Trophoblast cell (in vitro differentiated cells and primary cell): Measurements from ENCODE around the gene CTIF.
A peak's percentile ranks its signal among the peaks of the same experiment; 100 is the strongest.

Experiments
- DNase-seq, 2 donors: peaks; one replicate each; pipeline ENCODE4 v3.0.0-alpha.2; 2016
- H2AFZ ChIP-seq: 2 replicates; pipeline ENCODE4 v1.6.1; 2013; ENCODE audit warnings: low read length, moderate library complexity, mild to moderate bottlenecking; ENCODE audit not compliant: insufficient read depth, poor library complexity
- H2AK5ac ChIP-seq: 2 replicates; pipeline ENCODE4 v1.6.1; 2013; ENCODE audit warnings: mild to moderate bottlenecking, low read length
- H2BK120ac ChIP-seq: 2 replicates; pipeline ENCODE4 v1.6.1; 2013; ENCODE audit warnings: low read length, mild to moderate bottlenecking, moderate library complexity; ENCODE audit not compliant: insufficient read depth, poor library complexity
- H2BK12ac ChIP-seq: 2 replicates; pipeline ENCODE4 v1.6.1; 2013; ENCODE audit warnings: mild to moderate bottlenecking, low read length, moderate library complexity
- H2BK5ac ChIP-seq: 2 replicates; pipeline ENCODE4 v1.6.1; 2013; ENCODE audit warnings: low read length, low read depth, moderate library complexity, mild to moderate bottlenecking; ENCODE audit not compliant: poor library complexity
- H3K14ac ChIP-seq: 2 replicates; pipeline ENCODE4 v1.6.1; 2013; ENCODE audit warnings: mild to moderate bottlenecking, low read length
- H3K18ac ChIP-seq: 2 replicates; pipeline ENCODE4 v1.6.1; 2013; ENCODE audit warnings: mild to moderate bottlenecking, low read length
- H3K23ac ChIP-seq: 2 replicates; pipeline ENCODE4 v1.6.1; 2013; ENCODE audit warnings: low read length
- H3K27ac ChIP-seq: 2 replicates; pipeline ENCODE4 v1.5.1; 2013; ENCODE audit warnings: low read depth, mild to moderate bottlenecking, inconsistent platforms, low read length, moderate library complexity
- H3K27me3 ChIP-seq: 2 replicates; pipeline ENCODE4 v1.6.1; 2013; ENCODE audit warnings: inconsistent platforms, mild to moderate bottlenecking, low read length, moderate library complexity; ENCODE audit not compliant: insufficient read depth
- H3K36me3 ChIP-seq, 2 experiments: 1 replicate in 1 of 2; 2 replicates in 1 of 2; pipeline ENCODE4 v1.6.1; 2013; ENCODE audit warnings: low read length in 2 of 2, mild to moderate bottlenecking in 2 of 2, moderate library complexity in 1 of 2; ENCODE audit not compliant: insufficient read depth in 2 of 2, control insufficient read depth in 1 of 2
- H3K4ac ChIP-seq: 2 replicates; pipeline ENCODE4 v1.6.1; 2013; ENCODE audit warnings: low read depth, mild to moderate bottlenecking, low read length, moderate library complexity
- H3K4me1 ChIP-seq, 2 experiments: 1 replicate in 1 of 2; 2 replicates in 1 of 2; pipeline ENCODE4 v1.6.1; 2013; ENCODE audit warnings: low read length in 2 of 2, mild to moderate bottlenecking in 2 of 2, moderate library complexity in 1 of 2; ENCODE audit not compliant: insufficient read depth in 2 of 2, control insufficient read depth in 1 of 2
- H3K4me2 ChIP-seq: 2 replicates; pipeline ENCODE4 v1.6.1; 2013; ENCODE audit warnings: inconsistent platforms, mild to moderate bottlenecking, low read length, moderate library complexity
- H3K4me3 ChIP-seq: 2 replicates; pipeline ENCODE4 v1.5.1; 2013; ENCODE audit warnings: mild to moderate bottlenecking, low read depth, low read length, inconsistent platforms
- H3K79me1 ChIP-seq: one replicate; pipeline ENCODE4 v1.6.1; 2013; ENCODE audit warnings: low read length
- H3K79me2 ChIP-seq: 2 replicates; pipeline ENCODE4 v1.6.1; 2013; ENCODE audit warnings: low read length, mild to moderate bottlenecking; ENCODE audit not compliant: control insufficient read depth, insufficient read depth, poor library complexity
- H3K9ac ChIP-seq: 2 replicates; pipeline ENCODE4 v1.6.1; 2013; ENCODE audit warnings: mild to moderate bottlenecking, low read length
- H3K9me3 ChIP-seq: 2 replicates; pipeline ENCODE4 v1.6.1; 2013; ENCODE audit warnings: low read depth, mild to moderate bottlenecking, control low read depth, inconsistent platforms, low read length; ENCODE audit not compliant: insufficient read depth
- H4K12ac ChIP-seq: 2 replicates; pipeline ENCODE4 v1.6.1; 2013; ENCODE audit warnings: low read depth, mild to moderate bottlenecking, low read length, moderate library complexity
- H4K8ac ChIP-seq: 2 replicates; pipeline ENCODE4 v1.6.1; 2013; ENCODE audit warnings: low read depth, mild to moderate bottlenecking, low read length, moderate library complexity
- H4K91ac ChIP-seq: one replicate; pipeline ENCODE4 v1.6.1; 2013; ENCODE audit warnings: low read depth, mild to moderate bottlenecking, low read length, moderate library complexity
- WGBS: extraction: QIAGEN DNeasy Blood & Tissue Kit; methylation state at CpG from one replicate; pipeline ENCODE4 v1.1.7; 2013; ENCODE audit warnings: missing lambda C conversion rate; ENCODE audit not compliant: insufficient read length, insufficient coverage; ENCODE audit errors: extremely low coverage; 5-methylcytosine and 5-hydroxymethylcytosine counted together

The CTIF gene

DNA sequence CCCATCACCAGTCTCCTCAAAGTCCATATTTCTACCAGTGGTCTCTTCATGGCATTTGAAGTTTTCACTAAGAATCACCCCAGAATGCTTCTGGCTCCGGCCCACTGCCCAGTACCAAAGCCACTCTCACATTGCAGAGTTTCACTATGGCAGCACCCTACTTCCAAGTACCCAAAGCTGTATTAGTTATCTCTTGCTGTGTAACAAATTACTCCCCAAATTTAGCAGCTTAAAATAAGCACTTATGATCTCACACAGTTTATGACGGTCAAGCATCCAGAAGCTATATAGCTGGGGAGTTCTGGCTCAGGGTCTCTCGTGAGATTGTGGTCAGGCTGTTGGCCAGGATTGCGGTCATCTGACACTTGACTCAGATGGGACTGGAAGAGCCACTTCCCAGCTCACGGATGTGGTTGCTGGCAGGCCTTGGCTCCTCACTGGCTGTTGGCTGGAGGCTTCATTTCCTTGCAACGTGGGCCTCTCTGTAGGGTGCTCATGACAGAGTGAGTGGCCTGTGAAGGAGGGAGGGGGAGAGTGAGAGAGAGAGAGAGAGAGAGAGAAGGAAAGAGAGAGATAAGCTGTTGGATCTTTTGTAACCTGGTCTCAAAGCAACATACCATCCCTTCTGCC is 189.5 kb downstream of the CTIF start:
- peak overlapping the region; percentile 84 for H4K91ac ChIP-seq
- H3K79me1 ChIP-seq: peaks cover 20% of the 10 kb centered on the region

DNA sequence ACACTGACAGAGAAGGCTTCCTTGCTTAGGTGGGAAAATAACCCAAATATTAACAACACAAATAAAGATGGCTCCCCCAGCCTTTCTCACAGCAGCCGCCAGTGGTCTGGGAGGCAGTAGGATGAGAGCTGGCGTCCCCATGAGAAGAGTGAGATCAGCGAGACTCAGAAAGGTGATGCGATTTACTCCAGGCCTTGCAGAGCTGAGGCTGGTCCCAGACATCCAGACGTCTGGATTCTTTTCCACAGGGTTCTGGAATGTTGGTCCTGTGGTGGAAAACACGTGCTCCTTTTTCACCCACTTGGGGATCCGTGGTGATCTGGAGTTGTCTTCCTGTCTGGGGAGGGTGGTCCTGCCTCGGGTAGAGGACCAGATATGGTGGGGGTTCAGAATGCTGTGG is 190.6 kb downstream of the CTIF start:
- no CpG with 5 or more reads among the region's 8 CpGs for WGBS
- Histone ChIP-seq H2BK120ac (peak overlapping the region; percentile 86), H4K8ac (peak overlapping the region; percentile 37), H3K79me1 (peaks cover 20% of the 10 kb centered on the region), H3K14ac (peak overlapping the region; percentile 62), H3K9ac (no peak overlapping the region), H3K18ac (peak overlapping the region; percentile 71), H2BK12ac (peak overlapping the region; percentile 89), H3K27ac (peak overlapping the region; percentile 74), H3K23ac (no peak overlapping the region), H3K79me2 (no peaks in the 10 kb centered on the region), H3K4me1 (peaks cover 17 to 21% of the 10 kb centered on the region in 2 experiments), H2BK5ac (peak overlapping the region; percentile 65), H3K4ac (peak overlapping the region; percentile 61), H3K36me3 (peaks cover 0 to 2% of the 10 kb centered on the region in 2 experiments), H3K9me3 (peaks cover 3% of the 10 kb centered on the region), H2AFZ (no peak overlapping the region), H3K4me3 (no peak overlapping the region), H3K4me2 (no peak overlapping the region), H2AK5ac (peak overlapping the region; percentile 75), H3K27me3 (no peaks in the 10 kb centered on the region), H4K91ac (peak overlapping the region; percentile 93), H4K12ac (no peak overlapping the region)
- DNase-seq: no peak

More for the DNA sequence above, 189.5 kb downstream of the CTIF start:
- no peaks in the 10 kb centered on the region for H3K79me2 ChIP-seq
- no peak overlapping the region for H3K4me2 ChIP-seq
- H2AK5ac ChIP-seq: peak overlapping the region; percentile 85
- no peak overlapping the region for H4K12ac ChIP-seq
- peak overlapping the region; percentile 29 for H4K8ac ChIP-seq
- peaks cover 4% of the 10 kb centered on the region for H3K9me3 ChIP-seq
- no peak overlapping the region for H3K23ac ChIP-seq
- no peak overlapping the region for H2AFZ ChIP-seq
- WGBS: no CpG with 5 or more reads among the region's 6 CpGs
- H2BK120ac ChIP-seq: peak overlapping the region; percentile 84
- peak overlapping the region; percentile 62 for H2BK12ac ChIP-seq
- peaks cover 17 to 21% of the 10 kb centered on the region in 2 experiments for H3K4me1 ChIP-seq
- peak overlapping the region; percentile 74 for H3K27ac ChIP-seq
- H3K36me3 ChIP-seq: peaks cover 0 to 2% of the 10 kb centered on the region in 2 experiments
- no peak overlapping the region for H3K9ac ChIP-seq
- H3K27me3 ChIP-seq: no peaks in the 10 kb centered on the region
- H2BK5ac ChIP-seq: peak overlapping the region; percentile 72
- peak overlapping the region; percentile 51 for H3K18ac ChIP-seq
- no peak overlapping the region for H3K4me3 ChIP-seq
- no peak for DNase-seq
- peak overlapping the region; percentile 41 for H3K14ac ChIP-seq
- no peak overlapping the region for H3K4ac ChIP-seq

DNA sequence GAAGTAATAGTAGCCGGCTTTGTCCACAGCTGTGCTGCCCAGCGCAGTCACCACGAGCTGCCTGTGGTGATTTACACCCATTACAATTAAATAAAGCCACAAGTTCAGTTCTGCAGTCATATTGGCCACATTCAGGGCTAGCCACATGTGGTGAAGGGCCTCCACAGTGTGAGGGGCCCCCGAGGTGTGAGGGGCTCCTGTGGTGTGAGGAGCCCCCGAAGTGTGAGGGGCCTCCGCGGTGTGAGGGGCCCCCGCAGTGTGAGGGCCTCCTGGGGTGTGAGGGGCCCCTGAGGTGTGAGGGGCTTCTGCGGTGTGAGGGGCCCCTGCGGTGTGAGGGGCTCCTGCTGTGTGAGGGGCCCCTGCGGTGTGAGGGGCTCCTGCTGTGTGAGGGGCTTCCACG is 191.2 kb downstream of the CTIF start:
- no peak overlapping the region for H3K23ac ChIP-seq
- H2AK5ac ChIP-seq: peak overlapping the region; percentile 75
- H2AFZ ChIP-seq: peak overlapping the region; percentile 20
- H3K14ac ChIP-seq: peak overlapping the region; percentile 62
- peak overlapping the region; percentile 86 for H2BK120ac ChIP-seq
- H3K27me3 ChIP-seq: no peaks in the 10 kb centered on the region
- no peaks in the 10 kb centered on the region for H3K79me2 ChIP-seq
- H3K4ac ChIP-seq: peak overlapping the region; percentile 61
- peaks cover 2% of the 10 kb centered on the region for H3K9me3 ChIP-seq
- peak overlapping the region; percentile 34 for H3K27ac ChIP-seq
- peaks cover 20% of the 10 kb centered on the region for H3K79me1 ChIP-seq
- H3K4me3 ChIP-seq: no peak overlapping the region
- no peak overlapping the region for H3K9ac ChIP-seq
- peaks cover 0 to 2% of the 10 kb centered on the region in 2 experiments for H3K36me3 ChIP-seq
- H3K4me2 ChIP-seq: no peak overlapping the region
- peak overlapping the region; percentile 65 for H2BK5ac ChIP-seq
- peak overlapping the region; percentile 71 for H3K18ac ChIP-seq
- H4K91ac ChIP-seq: peak overlapping the region; percentile 93
- peak overlapping the region; percentile 37 for H4K8ac ChIP-seq
- H2BK12ac ChIP-seq: peak overlapping the region; percentile 89
- WGBS: no CpG with 5 or more reads among the region's 12 CpGs
- DNase-seq: no peak
- H3K4me1 ChIP-seq: peaks cover 18 to 24% of the 10 kb centered on the region in 2 experiments
- H4K12ac ChIP-seq: no peak overlapping the region

DNA sequence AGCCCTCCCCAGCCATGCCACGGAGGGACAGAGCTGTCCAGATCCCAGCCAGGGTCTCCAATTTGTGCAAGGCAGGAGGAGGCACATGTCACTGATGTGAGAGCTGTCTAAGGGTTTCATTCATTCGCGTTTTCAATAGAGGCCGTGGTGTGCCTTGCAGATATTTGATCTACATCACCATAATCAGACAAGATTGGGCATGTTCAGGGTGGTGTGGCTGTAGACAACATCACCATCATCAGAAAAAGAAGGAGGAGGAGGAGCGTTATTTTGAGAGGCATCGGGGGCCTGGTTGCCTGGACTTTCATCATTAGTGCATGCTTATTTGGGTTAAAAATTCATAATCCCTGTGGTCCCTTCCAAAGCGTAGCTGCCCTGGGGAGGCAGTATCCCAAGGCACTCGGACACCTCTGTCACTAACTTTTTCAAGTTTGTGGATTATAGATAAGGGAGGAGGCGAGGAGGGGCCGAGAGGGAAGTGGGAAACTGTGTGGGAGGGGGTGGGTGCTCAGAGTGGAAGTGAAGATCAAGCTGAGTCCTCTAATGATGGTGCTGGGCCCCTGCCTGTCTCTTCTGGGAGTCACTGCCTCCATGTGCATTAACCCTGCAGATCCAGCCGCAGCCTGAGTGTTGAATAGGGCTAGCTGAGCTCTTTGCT is 194.1 kb downstream of the CTIF start:
- Histone ChIP-seq H3K79me2 (no peaks in the 10 kb centered on the region), H2BK120ac (no peak overlapping the region), H3K4me2 (no peak overlapping the region), H3K27me3 (no peaks in the 10 kb centered on the region), H3K4me3 (no peak overlapping the region), H3K9me3 (no peaks in the 10 kb centered on the region), H3K79me1 (peaks cover 15% of the 10 kb centered on the region), H3K14ac (no peak overlapping the region), H3K9ac (no peak overlapping the region), H3K4ac (no peak overlapping the region), H2BK12ac (no peak overlapping the region), H4K91ac (no peak overlapping the region), H2AK5ac (no peak overlapping the region), H4K8ac (no peak overlapping the region), H3K18ac (no peak overlapping the region), H3K4me1 (peaks cover 16 to 26% of the 10 kb centered on the region in 2 experiments), H3K23ac (no peak overlapping the region), H4K12ac (no peak overlapping the region), H3K36me3 (peaks cover 0 to 2% of the 10 kb centered on the region in 2 experiments), H2BK5ac (no peak overlapping the region), H2AFZ (no peak overlapping the region), H3K27ac (no peak overlapping the region)
- DNase-seq: no peak
- no CpG with 5 or more reads among the region's 11 CpGs for WGBS
